ENCODE data around the gene PRKG1. TPM values are rescaled to one million over a fixed set of nuclear protein-coding genes. Genes with fewer than 3 reads are reported as not detected.

Gene PRKG1
- total RNA-seq, 1 experiment from 2014 or later = 10.4 TPM

- Mint-ChIP-seq H3K4me3 (no peak overlapping the region), H3K27me3 (ENCODE audit: low read depth) (no peaks in the 10 kb centered on the region), H3K27ac (no peak overlapping the region)
Observed at GRCh38 chr10:51423121-51423452, 348.8 kb downstream of the PRKG1 start.

More at GRCh38 chr10:51423121-51423452, 348.8 kb downstream of the PRKG1 start:
- WGBS (ENCODE audit: extremely low coverage, insufficient read length, low lambda C conversion rate) = no CpG with 5 or more reads among the region's 4 CpGs
- Histone ChIP-seq H2BK5ac (ENCODE audit: insufficient read length, low read length) (no peak overlapping the region), H3K56ac (ENCODE audit: insufficient read length, low read depth, low read length) (no peak overlapping the region), H2BK120ac (ENCODE audit: low read depth, low read length, poor library complexity, severe bottlenecking) (no peak overlapping the region), H3K23ac (ENCODE audit: insufficient read length, low read depth, low read length) (no peak overlapping the region), H4K5ac (ENCODE audit: insufficient read length, low read depth, low read length) (no peak overlapping the region), H2AK5ac (ENCODE audit: insufficient read length, low read length) (no peak overlapping the region), H4K20me1 (ENCODE audit: control insufficient read depth, insufficient read depth, insufficient read length) (no peaks in the 10 kb centered on the region), H4K8ac (replicated peaks; ENCODE audit: insufficient read length, low read depth, low read length) (no peak overlapping the region), H3K18ac (ENCODE audit: insufficient read length, low read depth, low read length) (no peak overlapping the region), H3K79me1 (ENCODE audit: insufficient read depth, low read depth, low read length, poor library complexity, severe bottlenecking) (no peaks in the 10 kb centered on the region), H3K14ac (ENCODE audit: insufficient read depth, low read length) (no peak overlapping the region), H3K4ac (ENCODE audit: low read depth, low read length) (no peak overlapping the region), H3K9me3 (ENCODE audit: control insufficient read depth, low read depth, low read length) (no peaks in the 10 kb centered on the region), H3K27ac (ENCODE audit: insufficient read length, low read depth, low read length) (no peak overlapping the region), H2AFZ (ENCODE audit: low read length) (no peak overlapping the region), H3K23me2 (ENCODE audit: insufficient read length, low read depth, low read length, poor library complexity, severe bottlenecking) (no peaks in the 10 kb centered on the region), H4K91ac (ENCODE audit: insufficient read length, low read depth, low read length) (no peak overlapping the region), H3K9ac (ENCODE audit: extremely low read depth, insufficient read length, low read length) (no peak overlapping the region), H3K27me3 (ENCODE audit: insufficient read depth, low read length) (no peaks in the 10 kb centered on the region), H3K79me2 (ENCODE audit: insufficient read depth, low read length) (no peaks in the 10 kb centered on the region), H3T11ph (ENCODE audit: low read length) (no peak overlapping the region), H3K4me2 (ENCODE audit: insufficient read depth, insufficient read length, low read length) (no peak overlapping the region), H2BK12ac (ENCODE audit: insufficient read length, low read depth, low read length) (no peak overlapping the region), H2BK15ac (ENCODE audit: low read depth, low read length) (no peak overlapping the region), H2BK20ac (ENCODE audit: low read depth, low read length, poor library complexity, severe bottlenecking) (no peak overlapping the region), H3K4me1 (ENCODE audit: insufficient read depth, low read length) (no peaks in the 10 kb centered on the region)
- no peak for DNase-seq
- peaks cover 5 to 8% of the 10 kb centered on the region in 2 experiments for H3K4me1 Mint-ChIP-seq
- H3K36me3 Mint-ChIP-seq (ENCODE audit: insufficient read depth in 1 of 3, low read depth in 3 of 3) = 0 out of 7 replicates have a peak, but pooled peaks cover 0 to 3% (median 0%) of the 10 kb centered on the region in 3 experiments
- TF ChIP-seq, protein P1, sequence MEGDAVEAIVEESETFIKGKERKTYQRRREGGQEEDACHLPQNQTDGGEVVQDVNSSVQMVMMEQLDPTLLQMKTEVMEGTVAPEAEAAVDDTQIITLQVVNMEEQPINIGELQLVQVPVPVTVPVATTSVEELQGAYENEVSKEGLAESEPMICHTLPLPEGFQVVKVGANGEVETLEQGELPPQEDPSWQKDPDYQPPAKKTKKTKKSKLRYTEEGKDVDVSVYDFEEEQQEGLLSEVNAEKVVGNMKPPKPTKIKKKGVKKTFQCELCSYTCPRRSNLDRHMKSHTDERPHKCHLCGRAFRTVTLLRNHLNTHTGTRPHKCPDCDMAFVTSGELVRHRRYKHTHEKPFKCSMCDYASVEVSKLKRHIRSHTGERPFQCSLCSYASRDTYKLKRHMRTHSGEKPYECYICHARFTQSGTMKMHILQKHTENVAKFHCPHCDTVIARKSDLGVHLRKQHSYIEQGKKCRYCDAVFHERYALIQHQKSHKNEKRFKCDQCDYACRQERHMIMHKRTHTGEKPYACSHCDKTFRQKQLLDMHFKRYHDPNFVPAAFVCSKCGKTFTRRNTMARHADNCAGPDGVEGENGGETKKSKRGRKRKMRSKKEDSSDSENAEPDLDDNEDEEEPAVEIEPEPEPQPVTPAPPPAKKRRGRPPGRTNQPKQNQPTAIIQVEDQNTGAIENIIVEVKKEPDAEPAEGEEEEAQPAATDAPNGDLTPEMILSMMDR (conservative IDR thresholded peaks at IDR 0.05) = no peak
- H3K9me3 Mint-ChIP-seq = no peaks in the 10 kb centered on the region

All from H9 (cell line).